ENCODE data around the gene PYURF.

The PYURF gene

DNA sequence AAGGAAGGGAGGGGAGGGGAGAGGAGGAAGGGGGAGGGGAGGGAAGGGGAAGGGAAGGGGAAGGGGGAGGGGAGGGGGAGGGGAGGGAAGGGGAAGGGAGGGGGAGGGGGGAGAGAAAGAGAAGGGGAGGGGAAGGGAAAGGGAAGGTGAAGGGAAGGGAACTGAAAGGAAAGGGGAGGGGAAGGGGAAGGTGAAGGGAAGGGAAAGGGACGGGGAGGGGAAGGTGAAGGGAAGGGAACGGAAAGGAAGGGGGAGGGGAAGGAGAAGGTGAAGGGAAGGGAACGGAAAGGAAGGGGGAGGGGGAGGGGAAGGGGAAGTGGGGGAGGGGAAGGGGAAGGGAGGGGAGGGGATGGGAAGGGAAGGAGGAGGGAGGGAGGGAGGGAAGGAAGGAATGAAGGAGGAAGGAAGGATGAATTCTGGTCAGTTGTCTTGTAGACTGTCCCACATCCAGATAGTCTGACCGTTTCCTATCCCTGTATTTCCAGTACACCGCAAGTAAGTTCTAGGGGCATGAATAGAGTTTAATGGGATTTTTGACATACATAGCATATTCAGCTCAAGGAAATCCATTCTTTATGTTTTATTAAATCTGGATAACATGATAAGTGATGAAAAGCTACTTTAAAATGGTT is 46.2 kb downstream of the PYURF start:
- Histone ChIP-seq H3K4me3 (no peak overlapping the region), H3K27me3 (ENCODE audit: low read depth) (no peaks in the 10 kb centered on the region), H3K4me1 (peaks cover 10% of the 10 kb centered on the region), H3K36me3 (replicated peaks) (no peaks in the 10 kb centered on the region), H3K9me3 (no peaks in the 10 kb centered on the region)
- in situ Hi-C loops (cut with MboI; ENCODE audit: low sequenced_read_pairs): no loop called here
- no peak for DNase-seq (ENCODE audit: low spot score in 2 of 2)

Data from HAP-1 (cell line).